Breast epithelium (tissue), 3 donors: ENCODE results near the gene KCNMB1.

ENCODE experiments used
- POLR2A ChIP-seq: fragments of 450-650 bp; IDR thresholded peaks from one replicate; pipeline ENCODE4 v1.6.1; 2016; ENCODE audit warnings: antibody characterized with exemption, mild to moderate bottlenecking, moderate library complexity
- POLR2AphosphoS5 ChIP-seq, 3 donors: sonication (generic); formaldehyde crosslinking; IDR thresholded peaks; one replicate each; pipeline ENCODE4 v1.6.1; 2017; ENCODE audit warnings: antibody characterized with exemption in 3 of 3

DNA sequence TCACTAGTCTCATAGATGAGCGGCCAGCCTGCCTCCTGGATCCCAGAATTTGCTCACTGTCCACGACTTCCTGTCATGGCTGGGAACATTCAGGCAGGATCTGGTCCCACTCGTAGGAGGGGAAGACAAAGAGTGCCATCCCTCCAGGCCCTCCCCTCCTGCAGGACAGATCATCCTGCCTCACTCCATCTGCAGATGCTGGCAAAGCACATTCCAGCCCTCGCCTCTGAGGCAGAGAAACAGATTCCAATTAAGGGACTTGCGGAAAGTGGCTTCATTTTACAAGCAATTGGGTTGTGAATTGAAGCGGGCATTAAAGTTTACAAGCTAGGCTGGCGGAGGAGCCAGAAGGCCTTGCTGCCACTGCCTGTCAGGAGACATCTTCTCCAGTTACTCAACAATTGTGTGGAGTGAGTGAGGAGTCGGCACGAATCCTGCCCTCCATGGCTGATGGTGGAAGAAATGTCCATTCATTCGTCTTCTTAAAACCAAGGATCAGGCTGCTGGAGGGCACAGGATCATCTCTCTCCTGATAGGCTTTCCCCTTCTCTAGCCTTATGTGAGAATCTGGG lies 41.8 kb upstream of the KCNMB1 start:
- TF ChIP-seq POLR2A = no peak
- TF ChIP-seq POLR2AphosphoS5 (IDR thresholded peaks at IDR 0.05) = no peak
